Liver (tissue), 3 donors: ENCODE data around the gene AK1.

Experiments
- ATF3 ChIP-seq: IDR thresholded peaks from 2 replicates; pipeline ENCODE4 v1.6.1; 2016; ENCODE audit warnings: antibody characterized with exemption
- CTCF ChIP-seq: fragments of 150-350 bp; IDR thresholded peaks from 2 replicates; pipeline ENCODE4 v1.5.1; 2017; ENCODE audit warnings: improper control_type of control experiment, low read depth, low read length; ENCODE audit not compliant: missing input control
- FOXA1 ChIP-seq: IDR thresholded peaks from 2 replicates; pipeline ENCODE4 v1.6.1; 2016; ENCODE audit warnings: antibody characterized with exemption
- MAX ChIP-seq: IDR thresholded peaks from 2 replicates; pipeline ENCODE4 v1.6.1; 2016; ENCODE audit warnings: antibody characterized with exemption
- donor health status: healthy.
- donor health status: healthy.

- TF ChIP-seq ATF3: no peak
- TF ChIP-seq FOXA1: no peak
- TF ChIP-seq MAX: no peak
- peak; percentile 95 for TF ChIP-seq CTCF
Observed at GRCh38 chr9:127921557-127922120, 44.2 kb upstream of the AK1 start.
